ENCODE results near the gene BBS1. TPM values are rescaled to one million over a fixed set of nuclear protein-coding genes. Genes with fewer than 3 reads are reported as not detected.

The BBS1 gene
- total RNA-seq, 2 donors from 2014 or later: 90.3 to 114 TPM

GRCh38 chr11:66468691-66469090 is 41.7 kb upstream of the BBS1 start:
- Histone ChIP-seq H3K36me3 (peaks cover 29% of the 10 kb centered on the region), H3K27ac (no peak overlapping the region), H3K4me3 (no peak overlapping the region), H3K27me3 (replicated peaks; ENCODE audit: insufficient read depth) (no peaks in the 10 kb centered on the region), H3K4me1 (ENCODE audit: control insufficient read depth in 1 of 2, low read depth in 2 of 2) (peaks cover 0 to 26% of the 10 kb centered on the region in 2 donors), H3K9me3 (no peaks in the 10 kb centered on the region)
- ATAC-seq (ENCODE audit: insufficient number of reproducible peaks, low FRiP score, low read depth): no peak
- TF ChIP-seq CTCF (IDR thresholded peaks at IDR 0.05): no peak
- DNase-seq (ENCODE audit: low spot score): no peak

GRCh38 chr11:66469441-66469840 is 41.0 kb upstream of the BBS1 start:
- DNase-seq (ENCODE audit: low spot score): no peak
- peaks cover 35% of the 10 kb centered on the region for H3K36me3 ChIP-seq
- H3K4me3 ChIP-seq: no peak overlapping the region
- no peak for TF ChIP-seq CTCF (IDR thresholded peaks at IDR 0.05)
- no peaks in the 10 kb centered on the region for H3K9me3 ChIP-seq
- no peaks in the 10 kb centered on the region for H3K27me3 ChIP-seq (replicated peaks; ENCODE audit: insufficient read depth)
- H3K27ac ChIP-seq: no peak overlapping the region
- H3K4me1 ChIP-seq (ENCODE audit: control insufficient read depth in 1 of 2, low read depth in 2 of 2): peaks cover 0 to 26% of the 10 kb centered on the region in 2 donors
- ATAC-seq (ENCODE audit: insufficient number of reproducible peaks, low FRiP score, low read depth): no peak

DNA sequence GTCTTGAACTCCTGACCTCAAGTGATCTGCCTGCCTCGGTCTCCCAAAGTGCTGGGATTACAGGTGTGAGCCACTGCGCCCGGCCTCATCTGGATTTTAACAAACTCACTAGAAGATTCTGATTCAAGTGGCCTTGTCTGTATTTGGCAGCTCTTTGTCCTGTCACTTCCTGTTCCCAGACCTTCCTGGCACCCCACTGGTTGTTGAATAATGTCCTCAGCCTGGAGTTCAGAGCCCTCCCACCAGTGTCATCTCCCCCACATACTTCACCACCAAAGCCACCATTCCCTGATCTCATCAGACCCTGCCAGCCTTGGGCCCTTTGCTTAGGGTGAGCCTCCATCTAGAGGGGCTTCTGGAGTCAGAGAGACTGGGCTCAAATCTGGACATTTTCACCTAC is 40.4 kb upstream of the BBS1 start:
- Histone ChIP-seq H3K9me3 (no peaks in the 10 kb centered on the region), H3K4me3 (no peak overlapping the region), H3K27ac (no peak overlapping the region), H3K4me1 (ENCODE audit: control insufficient read depth in 1 of 2, low read depth in 2 of 2) (peaks cover 0 to 26% of the 10 kb centered on the region in 2 donors), H3K36me3 (peaks cover 35% of the 10 kb centered on the region), H3K27me3 (replicated peaks; ENCODE audit: insufficient read depth) (no peaks in the 10 kb centered on the region)
- TF ChIP-seq CTCF (IDR thresholded peaks at IDR 0.05): no peak
- no peak for ATAC-seq (ENCODE audit: insufficient number of reproducible peaks, low FRiP score, low read depth)
- no peak for DNase-seq (ENCODE audit: low spot score)

GRCh38 chr11:66471142-66471541 is 39.3 kb upstream of the BBS1 start:
- no peak overlapping the region for H3K4me3 ChIP-seq
- no peaks in the 10 kb centered on the region for H3K27me3 ChIP-seq (replicated peaks; ENCODE audit: insufficient read depth)
- H3K27ac ChIP-seq: no peak overlapping the region
- ATAC-seq (ENCODE audit: insufficient number of reproducible peaks, low FRiP score, low read depth): no peak
- DNase-seq (ENCODE audit: low spot score): no peak
- no peak for TF ChIP-seq CTCF (IDR thresholded peaks at IDR 0.05)
- H3K4me1 ChIP-seq (ENCODE audit: control insufficient read depth in 1 of 2, low read depth in 2 of 2): peaks cover 0 to 15% of the 10 kb centered on the region in 2 donors
- H3K36me3 ChIP-seq: peaks cover 35% of the 10 kb centered on the region
- H3K9me3 ChIP-seq: no peaks in the 10 kb centered on the region

DNA sequence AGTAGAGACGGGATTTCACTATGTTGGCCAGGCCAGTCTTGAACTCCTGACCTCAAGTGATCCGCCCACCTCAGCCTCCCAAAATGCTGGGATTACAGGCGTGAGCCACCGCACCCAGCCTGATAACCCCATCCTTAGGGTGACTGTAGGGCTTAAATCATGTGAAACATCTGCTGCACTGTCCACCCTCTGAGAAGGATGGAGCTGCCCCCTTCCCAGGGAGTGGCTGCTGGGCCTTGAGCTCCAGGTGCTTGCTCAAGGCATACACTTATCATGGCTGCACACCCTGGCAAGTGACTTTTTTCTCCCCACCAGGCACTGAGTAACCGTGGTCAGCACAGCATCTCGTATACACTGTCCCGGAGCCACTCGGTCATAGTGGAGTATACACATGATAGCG is 38.4 kb upstream of the BBS1 start:
- no peaks in the 10 kb centered on the region for H3K9me3 ChIP-seq
- DNase-seq (ENCODE audit: low spot score) (no peak), ATAC-seq (ENCODE audit: insufficient number of reproducible peaks, low FRiP score, low read depth) (no peak)
- H3K27ac ChIP-seq: no peak overlapping the region
- H3K4me3 ChIP-seq: no peak overlapping the region
- H3K27me3 ChIP-seq (replicated peaks; ENCODE audit: insufficient read depth): no peaks in the 10 kb centered on the region
- TF ChIP-seq CTCF (IDR thresholded peaks at IDR 0.05): no peak
- peaks cover 0 to 15% of the 10 kb centered on the region in 2 donors for H3K4me1 ChIP-seq (ENCODE audit: control insufficient read depth in 1 of 2, low read depth in 2 of 2)
- H3K36me3 ChIP-seq: peaks cover 35% of the 10 kb centered on the region

Data from thoracic aorta (tissue), 2 donors.